Esophagus muscularis mucosa (tissue), 4 donors: ENCODE measurements around the gene TRAPPC2L.

ENCODE experiments used
- EP300 ChIP-seq: sonication (generic); formaldehyde crosslinking; IDR thresholded peaks from one replicate; pipeline ENCODE4 v1.6.1; 2017; ENCODE audit warnings: antibody characterized with exemption
- POLR2A ChIP-seq: fragments of 450-650 bp; IDR thresholded peaks from one replicate; pipeline ENCODE4 v1.6.1; 2017; ENCODE audit warnings: antibody characterized with exemption, moderate library complexity, mild to moderate bottlenecking, low read depth
- POLR2AphosphoS5 ChIP-seq, 2 donors: sonication (generic); formaldehyde crosslinking; IDR thresholded peaks; one replicate each; pipeline ENCODE4 v1.6.1; 2017; ENCODE audit warnings: antibody characterized with exemption in 2 of 2
- TF ChIP-seq, protein P1 (sequence below), 3 experiments: fragments of 200-600 bp in 2 of 3; fragments of 450-650 bp in 1 of 3; sonication (generic) in 2 of 3; IDR thresholded peaks; one replicate each; pipeline ENCODE4 v1.5.1; 2017 to 2019; ENCODE audit warnings: antibody characterized with exemption in 3 of 3, mild to moderate bottlenecking in 2 of 3, moderate library complexity in 1 of 3

DNA sequence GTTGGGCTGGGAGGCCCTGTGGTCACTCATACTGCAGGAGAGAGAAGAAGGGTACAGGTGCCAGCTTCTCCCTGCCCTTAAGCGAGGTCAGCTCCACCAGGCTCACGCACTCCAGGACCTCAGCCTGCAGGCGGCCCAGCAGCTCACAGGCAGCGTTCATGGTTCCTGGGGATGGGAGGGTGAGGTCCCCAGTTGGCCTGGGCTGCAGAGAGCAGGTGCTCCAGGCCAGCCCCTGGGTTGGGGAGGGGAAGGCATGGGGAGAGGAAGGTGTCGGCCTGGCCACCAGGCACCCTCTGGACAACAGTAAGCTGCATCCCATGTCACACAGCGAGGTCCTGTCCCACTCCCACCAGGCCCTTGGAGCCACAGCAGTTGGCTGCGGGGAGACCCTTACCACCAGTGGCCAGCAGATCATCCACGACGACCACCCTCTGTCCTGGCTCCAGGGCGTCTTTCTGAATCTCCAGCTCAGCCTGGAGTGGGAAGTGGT lies 47.2 kb upstream of the TRAPPC2L start:
- TF ChIP-seq, protein P1, sequence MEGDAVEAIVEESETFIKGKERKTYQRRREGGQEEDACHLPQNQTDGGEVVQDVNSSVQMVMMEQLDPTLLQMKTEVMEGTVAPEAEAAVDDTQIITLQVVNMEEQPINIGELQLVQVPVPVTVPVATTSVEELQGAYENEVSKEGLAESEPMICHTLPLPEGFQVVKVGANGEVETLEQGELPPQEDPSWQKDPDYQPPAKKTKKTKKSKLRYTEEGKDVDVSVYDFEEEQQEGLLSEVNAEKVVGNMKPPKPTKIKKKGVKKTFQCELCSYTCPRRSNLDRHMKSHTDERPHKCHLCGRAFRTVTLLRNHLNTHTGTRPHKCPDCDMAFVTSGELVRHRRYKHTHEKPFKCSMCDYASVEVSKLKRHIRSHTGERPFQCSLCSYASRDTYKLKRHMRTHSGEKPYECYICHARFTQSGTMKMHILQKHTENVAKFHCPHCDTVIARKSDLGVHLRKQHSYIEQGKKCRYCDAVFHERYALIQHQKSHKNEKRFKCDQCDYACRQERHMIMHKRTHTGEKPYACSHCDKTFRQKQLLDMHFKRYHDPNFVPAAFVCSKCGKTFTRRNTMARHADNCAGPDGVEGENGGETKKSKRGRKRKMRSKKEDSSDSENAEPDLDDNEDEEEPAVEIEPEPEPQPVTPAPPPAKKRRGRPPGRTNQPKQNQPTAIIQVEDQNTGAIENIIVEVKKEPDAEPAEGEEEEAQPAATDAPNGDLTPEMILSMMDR (IDR thresholded peaks at IDR 0.05): no peak
- TF ChIP-seq EP300: no peak
- no peak for TF ChIP-seq POLR2AphosphoS5 (IDR thresholded peaks at IDR 0.05)
- no peak for TF ChIP-seq POLR2A
